ENCODE results near the gene SYT17. TPM values are rescaled to one million over a fixed set of nuclear protein-coding genes. Genes with fewer than 3 reads are reported as not detected.

The SYT17 gene, protein sequence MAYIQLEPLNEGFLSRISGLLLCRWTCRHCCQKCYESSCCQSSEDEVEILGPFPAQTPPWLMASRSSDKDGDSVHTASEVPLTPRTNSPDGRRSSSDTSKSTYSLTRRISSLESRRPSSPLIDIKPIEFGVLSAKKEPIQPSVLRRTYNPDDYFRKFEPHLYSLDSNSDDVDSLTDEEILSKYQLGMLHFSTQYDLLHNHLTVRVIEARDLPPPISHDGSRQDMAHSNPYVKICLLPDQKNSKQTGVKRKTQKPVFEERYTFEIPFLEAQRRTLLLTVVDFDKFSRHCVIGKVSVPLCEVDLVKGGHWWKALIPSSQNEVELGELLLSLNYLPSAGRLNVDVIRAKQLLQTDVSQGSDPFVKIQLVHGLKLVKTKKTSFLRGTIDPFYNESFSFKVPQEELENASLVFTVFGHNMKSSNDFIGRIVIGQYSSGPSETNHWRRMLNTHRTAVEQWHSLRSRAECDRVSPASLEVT
- polyA plus RNA-seq = 3.2 TPM

DNA sequence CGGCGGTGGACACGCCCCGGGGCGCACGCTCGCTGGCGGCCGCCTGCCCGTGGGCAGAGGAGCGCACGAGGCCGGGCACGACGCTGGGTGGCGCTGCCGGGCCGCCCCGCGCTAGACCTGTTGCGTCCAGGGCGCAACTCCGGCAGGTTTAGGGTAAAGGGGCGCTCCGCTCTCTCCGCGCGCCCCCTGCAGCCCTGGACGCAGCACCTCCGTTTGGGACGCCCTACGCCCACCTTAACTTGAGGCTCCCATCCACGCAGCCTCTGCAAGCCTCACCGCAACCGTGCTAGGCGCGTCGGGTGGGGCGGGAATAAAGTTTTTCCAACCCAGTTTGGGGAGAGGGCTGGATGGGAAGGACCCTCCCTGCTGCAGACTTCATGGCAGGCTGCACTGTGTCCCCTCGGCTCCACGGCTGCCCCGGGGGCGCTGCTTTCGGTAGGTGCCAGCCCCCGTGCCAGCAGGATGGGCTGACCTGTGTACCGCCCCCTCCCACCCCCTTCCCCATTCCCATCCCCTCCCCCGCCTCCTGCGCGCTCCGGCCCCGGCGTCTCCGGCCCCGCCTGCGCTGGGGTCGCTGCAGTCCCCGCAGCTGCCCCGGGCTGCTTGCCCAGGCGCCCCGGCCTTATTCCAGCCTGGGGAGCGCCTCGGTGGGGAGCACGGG is at the start of gene SYT17:
Gene SYT17 (plus strand): TSS at position 531 of the 661 bp plus-strand sequence. CDS start 407 bp downstream, outside the sequence.
- Mint-ChIP-seq H3K27ac (no peak within 1 kb of the TSS), H3K4me3 (peak within 1 kb of the TSS; percentile 66 to 92 (median 84)), H3K4me1 (peaks cover 10 to 20% (median 19%) of the 10 kb centered on the region in 3 donors), H3K36me3 (peaks cover 6% of the 10 kb centered on the region), H3K9me3 (peaks cover 4 to 7% (median 5%) of the 10 kb centered on the region in 3 donors), H3K27me3 (peaks cover 5% of the 10 kb centered on the region)

DNA sequence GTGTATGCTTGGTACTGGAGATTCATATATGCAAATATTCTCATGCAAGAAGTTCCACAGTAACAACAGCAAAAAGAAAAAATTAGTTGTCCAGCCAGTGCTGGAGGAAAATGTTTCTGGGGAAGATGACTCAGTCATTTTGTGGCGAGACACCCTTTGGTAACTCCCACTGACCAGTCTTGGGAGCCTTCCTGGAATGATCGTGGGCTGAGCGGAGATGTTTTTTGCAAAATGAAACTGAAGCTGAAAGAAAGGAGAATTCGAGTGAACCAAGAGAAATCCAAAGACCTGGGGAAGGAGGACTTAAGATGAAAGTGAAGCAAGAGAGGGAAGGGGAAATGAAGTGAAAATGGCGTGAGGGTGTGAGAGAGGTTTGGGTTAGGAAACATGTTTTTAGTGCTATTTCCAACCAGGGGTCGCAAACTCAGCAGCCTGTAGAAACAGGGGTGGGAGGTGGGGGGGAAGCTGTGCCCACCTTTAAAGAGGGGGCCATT is 49.1 kb upstream of the SYT17 start:
- no peaks in the 10 kb centered on the region for H3K27me3 Mint-ChIP-seq
- H3K9me3 Mint-ChIP-seq = no peaks in the 10 kb centered on the region
- peaks cover 1% of the 10 kb centered on the region for H3K36me3 Mint-ChIP-seq
- peak overlapping the region; percentile 7 to 98 (median 93) for H3K27ac Mint-ChIP-seq
- H3K4me1 Mint-ChIP-seq = peaks cover 25 to 27% (median 27%) of the 10 kb centered on the region in 3 donors
- peak overlapping the region; percentile 75 to 98 (median 86) for H3K4me3 Mint-ChIP-seq

- no peaks in the 10 kb centered on the region for H3K9me3 Mint-ChIP-seq
- peak overlapping the region in 3 of 4 donors; percentile 57 to 92 (median 81) for H3K4me3 Mint-ChIP-seq
- no peaks in the 10 kb centered on the region for H3K27me3 Mint-ChIP-seq
- peaks cover 25 to 27% (median 27%) of the 10 kb centered on the region in 3 donors for H3K4me1 Mint-ChIP-seq
- H3K27ac Mint-ChIP-seq = peak overlapping the region in 2 of 3 donors; percentile 89 to 93
- H3K36me3 Mint-ChIP-seq = peaks cover 1% of the 10 kb centered on the region
Observed at GRCh38 chr16:19119564-19119963, 48.5 kb upstream of the SYT17 start.

DNA sequence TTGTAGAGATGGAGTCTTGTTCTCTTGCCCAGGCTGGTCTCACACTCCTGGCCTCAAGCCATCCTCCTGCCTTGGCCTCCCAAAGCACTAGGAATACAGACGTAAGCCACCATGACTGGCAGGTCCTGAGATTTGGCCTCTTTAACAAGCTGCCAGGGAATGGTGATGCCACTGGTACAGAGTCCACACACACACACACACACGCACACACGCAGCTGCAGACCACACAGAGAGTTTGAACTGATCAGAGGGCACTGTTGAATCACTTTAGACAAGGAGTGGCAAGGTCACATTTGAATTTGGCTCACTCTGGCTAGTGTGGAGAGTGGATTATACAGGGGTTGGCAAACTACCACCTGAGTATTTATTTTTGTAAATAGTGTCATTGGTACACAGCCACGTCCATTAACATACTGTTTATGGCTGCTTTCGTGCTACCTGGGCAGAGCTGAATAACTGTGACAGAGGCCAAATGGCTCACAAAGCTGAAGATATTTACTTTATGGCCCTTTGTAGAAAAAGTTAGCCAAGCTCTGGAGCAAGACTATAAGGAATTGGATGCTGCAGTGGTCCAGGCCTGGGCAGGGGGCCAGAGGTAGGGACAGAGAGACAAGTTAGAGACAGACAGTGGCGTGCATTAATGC is 44.4 kb upstream of the SYT17 start:
- Mint-ChIP-seq H3K9me3 (peaks cover 0 to 4% (median 2%) of the 10 kb centered on the region in 3 donors), H3K4me3 (no peak overlapping the region), H3K4me1 (peaks cover 11 to 24% (median 19%) of the 10 kb centered on the region in 3 donors), H3K36me3 (peaks cover 4% of the 10 kb centered on the region), H3K27ac (peak overlapping the region in 2 of 3 donors; percentile 13 to 46), H3K27me3 (no peaks in the 10 kb centered on the region)

GRCh38 chr16:19126300-19126699 is 41.7 kb upstream of the SYT17 start:
- H3K27me3 Mint-ChIP-seq = peaks cover 2% of the 10 kb centered on the region
- no peak overlapping the region for H3K4me3 Mint-ChIP-seq
- no peak overlapping the region for H3K27ac Mint-ChIP-seq
- peaks cover 4% of the 10 kb centered on the region for H3K36me3 Mint-ChIP-seq
- peaks cover 0 to 4% (median 2%) of the 10 kb centered on the region in 3 donors for H3K9me3 Mint-ChIP-seq
- peaks cover 20 to 36% (median 30%) of the 10 kb centered on the region in 3 donors for H3K4me1 Mint-ChIP-seq

DNA sequence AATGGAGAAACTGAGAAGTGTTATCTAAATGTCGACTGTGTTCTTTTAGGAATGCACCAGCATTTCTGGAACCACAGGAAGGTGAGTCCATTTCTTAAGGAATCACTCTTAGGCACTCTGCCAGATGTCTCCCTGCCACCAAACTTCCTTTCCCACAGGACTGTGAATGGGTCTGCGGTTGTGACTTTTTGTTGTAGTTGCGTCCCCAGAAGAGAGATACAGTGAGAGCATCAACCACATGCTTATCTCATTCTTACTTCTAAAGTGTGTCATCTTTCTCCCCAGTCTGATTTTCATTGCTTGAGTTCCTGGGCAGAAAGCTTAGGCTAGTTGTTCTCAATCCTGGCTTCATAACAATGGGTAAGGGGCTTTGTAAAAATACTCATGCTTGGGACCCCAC is 40.8 kb upstream of the SYT17 start:
- H3K36me3 Mint-ChIP-seq = peaks cover 3% of the 10 kb centered on the region
- peaks cover 2% of the 10 kb centered on the region for H3K27me3 Mint-ChIP-seq
- peaks cover 23 to 43% (median 39%) of the 10 kb centered on the region in 3 donors for H3K4me1 Mint-ChIP-seq
- peaks cover 0 to 4% (median 2%) of the 10 kb centered on the region in 3 donors for H3K9me3 Mint-ChIP-seq
- H3K27ac Mint-ChIP-seq = peak overlapping the region in 1 of 3 donors; percentile 27
- peak overlapping the region in 1 of 4 donors; percentile 68 for H3K4me3 Mint-ChIP-seq

DNA sequence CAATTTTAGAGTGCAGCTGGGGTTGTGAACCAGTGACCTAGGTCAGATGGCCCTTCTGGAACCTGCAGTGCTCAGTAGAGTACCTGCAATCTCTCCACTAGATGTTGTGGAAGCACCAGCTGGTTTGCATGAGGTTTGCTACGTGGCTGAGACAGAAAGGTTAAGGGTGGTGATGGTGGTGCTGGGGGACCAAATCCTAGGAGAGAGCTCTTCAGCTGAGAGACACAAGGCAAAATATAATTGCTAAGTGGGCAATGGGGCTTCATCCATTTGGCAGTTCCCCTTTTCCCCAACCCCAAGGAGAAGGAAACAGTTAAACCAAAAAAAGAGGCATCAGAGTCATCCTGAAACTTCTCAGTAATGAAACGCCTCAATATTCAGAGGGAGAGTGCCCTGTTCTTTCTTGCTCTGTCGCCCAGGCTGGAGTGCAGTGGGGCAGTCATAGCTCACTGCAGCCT is 40.3 kb upstream of the SYT17 start:
- Mint-ChIP-seq H3K27me3 (peaks cover 2% of the 10 kb centered on the region), H3K36me3 (peaks cover 3% of the 10 kb centered on the region), H3K4me1 (peaks cover 23 to 48% (median 40%) of the 10 kb centered on the region in 3 donors), H3K9me3 (peaks cover 0 to 4% (median 2%) of the 10 kb centered on the region in 3 donors), H3K4me3 (no peak overlapping the region), H3K27ac (peak overlapping the region in 2 of 3 donors; percentile 27 to 55)

DNA sequence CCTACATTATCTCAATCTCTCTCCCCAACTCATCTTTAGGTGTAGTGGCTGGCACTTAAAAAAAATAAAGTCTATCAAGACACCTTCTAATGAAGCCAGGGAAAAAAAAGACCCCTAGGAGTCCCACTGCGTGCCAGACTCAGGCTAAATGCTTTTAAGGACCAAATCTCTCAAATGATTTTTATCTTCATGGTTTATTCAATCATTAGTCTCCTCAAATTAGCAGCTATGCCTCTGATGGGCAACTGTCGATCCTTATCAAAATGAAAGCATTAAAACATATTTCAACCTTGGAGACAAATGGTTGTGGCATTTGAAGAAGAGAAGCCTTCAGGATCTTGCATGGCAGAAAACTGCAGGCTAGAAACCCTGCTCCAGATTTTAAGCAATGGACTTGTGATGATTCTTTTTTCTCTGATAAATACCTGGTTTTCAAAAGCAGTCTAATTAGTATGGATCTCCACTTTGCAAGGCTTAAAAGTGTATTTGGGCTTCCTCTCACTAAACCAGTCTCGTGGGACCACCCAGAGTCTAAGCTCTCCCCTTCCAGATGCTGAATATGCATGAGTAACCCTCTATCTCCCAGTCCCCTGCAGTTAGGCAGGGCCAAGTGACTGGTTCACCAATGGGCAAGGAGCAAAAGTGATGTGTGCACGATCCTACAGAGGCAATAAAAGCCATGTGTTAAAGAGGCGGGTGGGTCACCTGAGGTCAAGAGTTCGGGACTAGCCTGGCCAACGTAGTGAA is 39.4 kb upstream of the SYT17 start:
- Mint-ChIP-seq H3K9me3 (peaks cover 0 to 4% (median 2%) of the 10 kb centered on the region in 3 donors), H3K4me1 (peaks cover 29 to 53% (median 44%) of the 10 kb centered on the region in 3 donors), H3K27me3 (peaks cover 2% of the 10 kb centered on the region), H3K27ac (no peak overlapping the region), H3K36me3 (peaks cover 3% of the 10 kb centered on the region), H3K4me3 (peak overlapping the region in 2 of 4 donors; percentile 37 to 66)

GRCh38 chr16:19130385-19130784 is 37.7 kb upstream of the SYT17 start:
- H3K27ac Mint-ChIP-seq = peak overlapping the region in 1 of 3 donors; percentile 54
- no peaks in the 10 kb centered on the region for H3K36me3 Mint-ChIP-seq
- H3K27me3 Mint-ChIP-seq = peaks cover 2% of the 10 kb centered on the region
- peak overlapping the region in 1 of 4 donors; percentile 41 for H3K4me3 Mint-ChIP-seq
- peaks cover 0 to 4% (median 0%) of the 10 kb centered on the region in 3 donors for H3K9me3 Mint-ChIP-seq
- peaks cover 29 to 53% (median 44%) of the 10 kb centered on the region in 3 donors for H3K4me1 Mint-ChIP-seq

DNA sequence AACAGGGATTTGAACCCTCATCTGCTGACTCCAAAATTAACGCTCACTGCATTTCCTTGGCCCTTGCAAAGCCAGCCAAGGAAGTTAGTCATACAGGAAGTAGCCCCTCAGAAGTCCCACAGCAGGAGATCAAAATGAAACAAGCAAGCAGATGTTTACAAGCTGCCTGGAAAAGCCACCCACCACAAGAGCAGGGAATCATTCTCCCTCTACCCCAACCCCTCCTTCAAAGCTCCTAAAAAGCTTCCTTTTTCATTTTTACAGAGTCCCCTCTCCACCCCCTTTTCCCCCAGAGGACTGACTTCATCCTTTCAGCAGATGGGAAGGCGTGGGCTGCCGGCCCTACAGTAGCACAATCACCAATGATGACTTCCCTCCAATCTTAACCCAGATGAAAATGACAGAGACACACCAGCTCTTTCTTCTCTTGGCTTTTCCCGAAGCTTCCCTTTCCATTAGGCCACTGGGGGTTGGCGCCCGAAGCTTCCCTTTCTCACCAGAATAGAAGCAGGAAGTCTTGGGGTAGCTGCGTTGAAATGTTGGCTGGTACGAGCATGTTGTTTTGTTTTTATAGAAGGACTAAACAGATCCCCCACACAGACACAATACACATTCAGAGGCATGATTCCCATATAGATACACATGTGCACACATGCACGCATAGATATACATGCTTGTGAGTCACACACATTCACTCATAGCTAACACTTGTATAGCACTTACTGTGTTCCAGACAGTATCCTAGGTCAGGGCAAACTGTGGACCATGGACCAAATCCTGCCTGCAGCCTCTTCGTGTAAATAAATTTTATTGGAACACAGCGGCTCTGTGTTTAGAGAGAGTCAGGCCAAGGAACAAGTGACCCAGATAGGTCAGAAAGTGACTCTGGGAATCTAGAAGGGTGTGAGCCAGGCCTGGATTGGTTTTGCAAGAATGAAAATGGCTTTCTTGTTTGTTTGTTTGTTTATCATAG is 36.9 kb upstream of the SYT17 start:
- Mint-ChIP-seq H3K4me3 (peak overlapping the region in 3 of 4 donors; percentile 8 to 70 (median 41)), H3K36me3 (no peaks in the 10 kb centered on the region), H3K27me3 (peaks cover 2% of the 10 kb centered on the region), H3K27ac (peak overlapping the region in 2 of 3 donors; percentile 54 to 60), H3K9me3 (peaks cover 0 to 4% (median 0%) of the 10 kb centered on the region in 3 donors), H3K4me1 (peaks cover 29 to 53% (median 44%) of the 10 kb centered on the region in 3 donors)

DNA sequence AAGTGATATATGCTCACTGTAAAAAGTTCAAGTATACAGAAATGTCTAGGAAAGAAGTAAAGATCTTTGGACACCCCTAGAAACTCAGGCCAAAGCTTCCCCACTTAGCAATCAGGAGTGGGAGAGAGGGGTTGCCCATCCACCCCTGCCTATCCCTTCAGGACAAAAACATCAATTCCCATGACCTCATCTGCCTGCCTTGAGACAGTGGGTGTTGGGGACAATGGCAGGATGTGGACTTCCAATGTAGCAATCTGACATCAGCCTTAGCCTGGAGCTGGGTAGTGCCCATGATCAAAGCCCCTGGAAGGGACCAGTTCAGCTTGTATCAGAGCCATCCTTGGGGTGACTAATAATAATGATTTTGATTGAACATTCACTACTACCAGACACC is 36.2 kb upstream of the SYT17 start:
- H3K27ac Mint-ChIP-seq = peak overlapping the region in 1 of 3 donors; percentile 39
- H3K36me3 Mint-ChIP-seq = no peaks in the 10 kb centered on the region
- H3K4me1 Mint-ChIP-seq = peaks cover 29 to 53% (median 44%) of the 10 kb centered on the region in 3 donors
- H3K9me3 Mint-ChIP-seq = peaks cover 0 to 4% (median 0%) of the 10 kb centered on the region in 3 donors
- H3K4me3 Mint-ChIP-seq = peak overlapping the region in 1 of 4 donors; percentile 79
- H3K27me3 Mint-ChIP-seq = peaks cover 4% of the 10 kb centered on the region

DNA sequence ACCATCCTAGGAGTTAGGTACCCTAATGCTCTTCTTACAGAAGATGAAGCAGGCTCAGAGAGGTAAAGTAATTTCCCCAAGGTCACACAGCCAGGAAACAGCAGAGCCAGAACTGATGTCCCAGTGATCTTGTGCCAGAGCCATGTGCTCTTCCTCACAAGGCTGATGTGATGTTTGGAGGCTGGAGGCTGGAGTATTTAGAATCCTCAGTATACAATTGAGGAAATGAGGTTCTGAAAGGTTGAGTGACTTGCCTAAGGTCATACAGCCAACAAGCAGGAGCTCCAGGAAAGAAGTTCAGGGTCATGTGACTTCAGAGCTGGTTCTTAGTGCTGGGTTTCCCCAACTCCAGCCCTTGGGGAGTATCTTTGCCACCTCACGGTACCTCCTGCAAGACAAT is 35.8 kb upstream of the SYT17 start:
- H3K27me3 Mint-ChIP-seq = peaks cover 4% of the 10 kb centered on the region
- H3K9me3 Mint-ChIP-seq = peaks cover 0 to under 1% (median 0%) of the 10 kb centered on the region in 3 donors
- H3K4me3 Mint-ChIP-seq = peak overlapping the region in 1 of 4 donors; percentile 79
- no peak overlapping the region for H3K27ac Mint-ChIP-seq
- no peaks in the 10 kb centered on the region for H3K36me3 Mint-ChIP-seq
- peaks cover 29 to 49% (median 41%) of the 10 kb centered on the region in 3 donors for H3K4me1 Mint-ChIP-seq

DNA sequence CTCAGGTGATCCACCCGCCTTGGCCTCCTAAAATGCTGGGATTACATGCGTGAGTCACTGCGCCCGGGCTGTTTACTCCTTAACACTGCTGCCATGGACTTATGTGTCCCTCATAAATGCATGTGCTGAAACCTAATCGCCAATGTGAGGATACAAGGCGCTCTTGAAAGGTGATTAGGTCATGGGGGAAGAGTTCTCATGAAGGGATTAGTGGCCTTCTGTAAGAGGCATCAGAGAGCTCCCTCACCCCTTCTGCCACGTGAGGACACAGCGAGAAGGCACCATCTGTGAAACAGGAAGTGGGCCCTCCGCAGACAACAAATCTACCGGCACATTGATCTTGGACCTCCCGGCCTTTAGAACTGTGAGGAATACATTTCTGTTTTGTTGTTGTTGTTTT is 35.1 kb upstream of the SYT17 start:
- Mint-ChIP-seq H3K27ac (peak overlapping the region in 2 of 3 donors; percentile 43 to 74), H3K27me3 (peaks cover 5% of the 10 kb centered on the region), H3K4me1 (peaks cover 29 to 42% (median 35%) of the 10 kb centered on the region in 3 donors), H3K4me3 (peak overlapping the region in 2 of 4 donors; percentile 65 to 79), H3K36me3 (no peaks in the 10 kb centered on the region), H3K9me3 (no peaks in the 10 kb centered on the region)

Measured in IgD-negative memory B cell (primary cell).